Measurements from ENCODE around the gene TMTC1. TPM values are rescaled to one million over a fixed set of nuclear protein-coding genes. Genes with fewer than 3 reads are reported as not detected.

The TMTC1 gene
- polyA plus RNA-seq, 1 of the 3 experiments (the other 2 are of a cell fraction): 0.13 TPM

GRCh38 chr12:29662734-29663323 lies 120.9 kb downstream of the TMTC1 start:
- Histone ChIP-seq H3K9me3 (no peaks in the 10 kb centered on the region), H3K9me2 (no peaks in the 10 kb centered on the region), H3K36me3 (replicated peaks in 1 of 2; ENCODE audit: control insufficient read depth in 1 of 2, insufficient read depth in 2 of 2, low read length in 1 of 2) (no peaks in the 10 kb centered on the region), H3K4me1 (ENCODE audit: control insufficient read depth in 1 of 2, insufficient read depth in 2 of 2, low read depth in 1 of 2, low read length in 1 of 2) (no peaks in the 10 kb centered on the region), H2AFZ (ENCODE audit: low read depth) (no peak overlapping the region), H3K27ac (ENCODE audit: low read depth in 2 of 2, low read length in 1 of 2) (no peak overlapping the region), H3K79me2 (ENCODE audit: insufficient read depth) (no peaks in the 10 kb centered on the region), H3K27me3 (ENCODE audit: insufficient read depth) (no peaks in the 10 kb centered on the region), H4K20me1 (ENCODE audit: insufficient read depth) (no peaks in the 10 kb centered on the region), H3K4me2 (no peak overlapping the region), H3F3A (replicated peaks; ENCODE audit: insufficient read depth) (no peaks in the 10 kb centered on the region), H3K9ac (no peak overlapping the region), H3K4me3 (ENCODE audit: low read depth in 2 of 2, low read length in 1 of 2) (no peak overlapping the region)
- ChIA-PET POLR2A (no interaction called here), CTCF (interaction anchor here (0.6 kb wide), 1 partner anchor 103 kb away, joined by 3 read pairs; no protein-coding TSS in a partner anchor)
- no peak for DNase-seq
- 48% methylated on average over 9 of the region's 9 CpGs for WGBS (ENCODE audit: low lambda C conversion rate)
- TF ChIP-seq MEF2A (IDR thresholded peaks at IDR 0.05; ENCODE audit: borderline replicate concordance, low read depth) (no peak), JUND (IDR thresholded peaks at IDR 0.05) (no peak)

- H3K4me1 ChIP-seq (ENCODE audit: control insufficient read depth in 1 of 2, insufficient read depth in 2 of 2, low read depth in 1 of 2, low read length in 1 of 2): no peaks in the 10 kb centered on the region
- H3K9me2 ChIP-seq: no peaks in the 10 kb centered on the region
- H3K27ac ChIP-seq (ENCODE audit: low read depth in 2 of 2, low read length in 1 of 2): no peak overlapping the region
- no peak for DNase-seq
- no peaks in the 10 kb centered on the region for H3K36me3 ChIP-seq (replicated peaks in 1 of 2; ENCODE audit: control insufficient read depth in 1 of 2, insufficient read depth in 2 of 2, low read length in 1 of 2)
- no peaks in the 10 kb centered on the region for H3K79me2 ChIP-seq (ENCODE audit: insufficient read depth)
- POLR2A ChIA-PET: no interaction called here
- no peak overlapping the region for H3K9ac ChIP-seq
- CTCF ChIA-PET: no interaction called here
- H3K27me3 ChIP-seq (ENCODE audit: insufficient read depth): no peaks in the 10 kb centered on the region
- H3K4me2 ChIP-seq: no peak overlapping the region
- H4K20me1 ChIP-seq (ENCODE audit: insufficient read depth): no peaks in the 10 kb centered on the region
- no peaks in the 10 kb centered on the region for H3F3A ChIP-seq (replicated peaks; ENCODE audit: insufficient read depth)
- H3K4me3 ChIP-seq (ENCODE audit: low read depth in 2 of 2, low read length in 1 of 2): no peak overlapping the region
- H3K9me3 ChIP-seq: no peaks in the 10 kb centered on the region
- 59% methylated on average over 6 of the region's 6 CpGs for WGBS (ENCODE audit: low lambda C conversion rate)
- no peak overlapping the region for H2AFZ ChIP-seq (ENCODE audit: low read depth)
- TF ChIP-seq POLR2AphosphoS5 (IDR thresholded peaks at IDR 0.05; ENCODE audit: low read depth, low read length) (no peak), CHD2 (IDR thresholded peaks at IDR 0.05; ENCODE audit: low read length, partially characterized antibody) (no peak), SMC3 (IDR thresholded peaks at IDR 0.05; ENCODE audit: low read depth, low read length) (no peak), PBX3 (IDR thresholded peaks at IDR 0.05) (no peak), SIN3A (IDR thresholded peaks at IDR 0.05; ENCODE audit: borderline replicate concordance, low read depth, low read length) (no peak), NFIC (IDR thresholded peaks at IDR 0.05; ENCODE audit: borderline replicate concordance) (no peak), FOSL2 (IDR thresholded peaks at IDR 0.05; ENCODE audit: borderline replicate concordance, low read depth) (no peak), GATA2 (CRISPR knock-in tag; IDR thresholded peaks at IDR 0.05) (no peak), MXI1 (IDR thresholded peaks at IDR 0.05; ENCODE audit: low read depth, low read length) (no peak), EP300 (IDR thresholded peaks at IDR 0.05; ENCODE audit: borderline replicate concordance in 1 of 2, low read depth in 1 of 2, low read length in 1 of 2) (no peak), RCOR1 (IDR thresholded peaks at IDR 0.05; ENCODE audit: low read length) (no peak), RAD21 (IDR thresholded peaks at IDR 0.05; ENCODE audit: low read length) (no peak), GABPA (IDR thresholded peaks at IDR 0.05; ENCODE audit: low read depth) (no peak), ELF1 (IDR thresholded peaks at IDR 0.05) (no peak), MAX (IDR thresholded peaks at IDR 0.05; ENCODE audit: low read depth) (no peak), TCF12 (IDR thresholded peaks at IDR 0.05) (no peak), USF2 (IDR thresholded peaks at IDR 0.05; ENCODE audit: borderline replicate concordance, low read depth, low read length) (no peak), EZH2phosphoT487 (IDR thresholded peaks at IDR 0.05; ENCODE audit: borderline replicate concordance, low read depth) (no peak), NRF1 (IDR thresholded peaks at IDR 0.05; ENCODE audit: low read depth, low read length) (no peak), CTCF (IDR thresholded peaks at IDR 0.05) (no peak)
Observed at GRCh38 chr12:29660847-29661246, 122.9 kb downstream of the TMTC1 start.
